RKO (cell line): ENCODE data around the gene PTPRD.

Source experiments
- DNase-seq: peaks from one replicate; pipeline ENCODE4 v3.0.0-alpha.2; 2016; ENCODE audit warnings: low spot score

The PTPRD gene

DNA sequence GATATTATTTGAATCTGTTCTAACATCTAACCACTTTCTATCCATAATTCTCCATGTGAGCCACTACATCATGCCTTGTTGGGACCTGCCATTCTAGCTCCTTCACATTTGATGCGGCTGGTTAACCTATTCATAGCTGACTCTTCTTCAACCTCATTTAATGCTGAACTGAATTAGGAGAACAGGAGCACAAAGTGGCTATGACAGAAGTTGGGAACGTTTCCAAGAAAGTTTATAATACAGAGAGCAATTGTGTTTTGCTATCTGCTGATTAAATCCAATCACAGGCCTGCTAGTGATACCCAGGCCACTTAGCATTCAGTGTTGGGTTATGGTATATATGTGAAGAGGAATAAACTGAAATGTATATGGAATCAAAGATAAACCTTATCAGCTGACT, 440.3 kb downstream of the PTPRD start:
- DNase-seq = no peak

- DNase-seq = no peak
These were observed 444.6 kb downstream of the PTPRD start for GRCh38 chr9:10168241-10168640.

DNA sequence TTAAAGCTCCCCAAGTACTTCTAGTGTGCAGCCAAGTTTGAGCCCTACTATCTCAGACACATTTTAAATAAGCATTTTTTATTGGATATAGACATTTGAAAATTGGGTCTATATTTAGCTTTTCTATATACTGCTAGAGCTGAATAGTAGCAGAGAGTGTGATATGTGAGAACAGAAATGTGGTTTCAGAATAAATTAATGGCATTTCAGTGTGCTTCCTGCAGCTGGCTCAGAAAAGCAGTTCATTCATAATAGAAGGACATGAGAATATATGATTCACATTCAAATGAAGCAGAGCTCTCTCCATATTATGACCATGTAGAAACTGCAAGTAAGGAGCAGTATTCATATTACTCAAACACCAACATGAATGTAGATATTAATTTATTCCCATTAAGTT, 464.0 kb downstream of the PTPRD start:
- no peak for DNase-seq

DNA sequence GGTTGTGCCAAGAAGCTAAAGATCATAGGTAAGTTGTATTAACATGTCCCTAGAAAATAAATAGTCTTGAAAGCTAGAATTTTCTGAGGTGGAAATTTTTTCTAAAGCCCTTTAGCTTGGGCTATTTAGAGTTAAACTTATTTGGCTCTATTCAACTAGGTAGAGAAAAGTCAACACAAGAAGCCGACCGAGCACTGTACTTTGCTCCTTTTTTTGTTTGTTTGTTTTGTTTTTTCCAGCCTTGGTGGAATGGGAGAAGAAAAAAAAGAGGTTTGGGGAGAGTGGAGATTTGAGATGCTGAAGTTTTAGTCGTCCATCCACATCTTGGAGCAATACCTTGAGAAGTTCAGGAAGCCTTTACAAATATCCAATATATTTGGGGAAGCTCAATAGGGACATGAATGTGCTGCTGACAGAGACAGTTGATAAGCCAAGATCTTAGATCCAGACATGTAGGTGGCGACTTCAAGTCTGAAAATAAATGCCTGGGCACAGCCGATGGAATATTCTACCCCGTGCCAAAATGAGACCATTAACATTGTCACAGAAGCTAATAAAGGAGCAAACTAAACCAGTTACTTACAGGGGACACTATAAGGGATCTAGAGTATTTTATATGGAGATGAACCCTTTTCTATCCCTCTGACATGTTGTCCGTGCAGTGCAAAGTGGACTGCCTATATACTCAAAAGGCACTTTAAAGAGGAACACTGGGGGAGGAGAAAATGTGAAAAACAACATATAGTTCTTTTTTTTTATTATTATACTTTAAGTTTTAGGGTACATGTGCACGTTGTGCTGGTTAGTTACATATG, 466.1 kb downstream of the PTPRD start:
- no peak for DNase-seq

- DNase-seq = no peak
These were observed 468.4 kb downstream of the PTPRD start for GRCh38 chr9:10144355-10144754.

GRCh38 chr9:10135553-10135952, 477.2 kb downstream of the PTPRD start:
- no peak for DNase-seq

DNA sequence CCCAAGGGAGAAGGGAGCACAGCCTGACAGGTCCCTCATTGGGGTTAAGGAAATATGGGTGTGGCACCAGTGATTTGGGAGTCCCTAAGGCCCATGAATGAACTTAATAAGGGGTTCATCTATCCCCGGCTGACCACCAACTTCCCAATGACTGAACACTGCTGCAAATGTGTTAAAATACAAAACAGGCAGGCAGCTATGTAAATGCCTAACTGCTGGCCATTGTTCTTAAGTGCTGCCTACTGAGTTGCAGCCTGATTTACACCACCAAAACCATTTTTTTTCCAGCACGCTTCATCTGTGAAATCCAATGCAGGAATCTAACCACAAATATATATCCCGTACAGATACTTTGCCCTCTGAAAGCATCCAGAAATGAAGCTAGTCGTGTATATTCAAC, 478.5 kb downstream of the PTPRD start:
- DNase-seq = no peak

DNA sequence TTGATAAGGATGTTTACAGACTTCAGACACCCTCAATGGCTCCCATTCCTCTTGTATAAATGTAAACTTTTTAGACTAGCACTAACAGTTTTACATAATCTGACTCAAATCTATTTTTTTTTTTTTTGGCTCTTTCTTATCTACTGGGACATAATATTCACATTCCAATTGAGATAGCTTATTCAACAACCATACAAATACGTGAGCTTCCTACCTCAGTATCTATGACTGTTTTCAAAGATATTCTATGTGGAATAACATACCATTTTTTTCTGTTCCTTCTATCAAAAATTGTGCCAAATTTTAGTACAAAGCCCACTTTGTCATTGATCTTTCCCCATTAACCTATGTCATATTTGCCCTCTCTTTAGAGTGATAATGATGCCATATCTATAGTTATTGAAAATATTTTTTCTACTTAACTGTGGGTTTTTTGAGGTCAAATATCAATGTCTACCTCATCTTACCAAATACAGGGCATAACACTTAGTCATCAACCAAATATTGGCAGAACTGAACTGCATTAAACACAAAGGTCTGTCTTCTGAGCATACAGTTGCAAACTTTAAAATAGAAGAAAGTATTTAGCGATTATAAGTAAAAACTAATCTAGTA, 482.6 kb downstream of the PTPRD start:
- no peak for DNase-seq

- DNase-seq = peak; percentile 45
These were observed 484.9 kb downstream of the PTPRD start for GRCh38 chr9:10127867-10128266.

DNA sequence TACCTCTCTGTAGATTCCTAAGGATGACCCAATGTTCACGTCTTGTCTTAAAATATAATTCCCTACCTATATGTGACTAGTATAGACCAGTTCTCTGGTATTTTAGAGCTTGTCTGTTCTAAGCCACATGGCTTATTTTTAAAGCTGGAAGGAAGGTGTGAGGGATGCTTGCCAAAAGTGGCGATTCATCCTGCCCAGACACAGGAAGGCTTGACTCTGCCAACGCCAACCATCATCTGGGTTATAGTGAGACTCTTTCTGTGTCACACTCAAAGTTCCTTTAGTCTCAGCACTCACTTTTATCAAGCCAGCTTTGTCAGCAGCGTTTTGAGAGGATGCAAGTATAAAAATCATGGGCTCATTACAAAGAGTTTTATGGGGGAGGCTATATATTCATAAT, 500.0 kb downstream of the PTPRD start:
- no peak for DNase-seq

GRCh38 chr9:10112070-10112469, 500.7 kb downstream of the PTPRD start:
- DNase-seq = no peak

GRCh38 chr9:10108815-10109214, 504.0 kb downstream of the PTPRD start:
- no peak for DNase-seq

DNA sequence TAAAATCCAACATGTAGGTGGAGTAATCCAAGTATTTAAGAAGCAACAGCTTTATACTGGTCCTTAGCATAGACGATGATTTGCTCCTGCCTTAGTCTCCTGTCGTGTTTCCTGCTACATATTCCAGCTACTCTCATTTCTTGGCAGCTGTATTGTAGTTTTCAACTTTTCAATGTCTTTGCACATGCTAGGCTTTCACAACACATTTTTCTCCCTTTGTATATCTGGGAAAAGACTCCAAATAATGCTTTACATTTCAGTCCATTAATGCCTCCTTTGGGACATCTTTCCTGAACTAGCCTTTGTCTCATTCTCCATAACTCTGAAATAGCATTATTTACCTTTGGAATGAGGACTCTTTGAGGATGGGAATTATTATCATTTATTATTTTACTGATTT, 508.0 kb downstream of the PTPRD start:
- no peak for DNase-seq

GRCh38 chr9:10095208-10095607, 517.6 kb downstream of the PTPRD start:
- no peak for DNase-seq

- DNase-seq = no peak
These were observed 518.2 kb downstream of the PTPRD start for GRCh38 chr9:10094563-10094962.

- DNase-seq = no peak
These were observed 532.8 kb downstream of the PTPRD start for GRCh38 chr9:10080012-10080411.

DNA sequence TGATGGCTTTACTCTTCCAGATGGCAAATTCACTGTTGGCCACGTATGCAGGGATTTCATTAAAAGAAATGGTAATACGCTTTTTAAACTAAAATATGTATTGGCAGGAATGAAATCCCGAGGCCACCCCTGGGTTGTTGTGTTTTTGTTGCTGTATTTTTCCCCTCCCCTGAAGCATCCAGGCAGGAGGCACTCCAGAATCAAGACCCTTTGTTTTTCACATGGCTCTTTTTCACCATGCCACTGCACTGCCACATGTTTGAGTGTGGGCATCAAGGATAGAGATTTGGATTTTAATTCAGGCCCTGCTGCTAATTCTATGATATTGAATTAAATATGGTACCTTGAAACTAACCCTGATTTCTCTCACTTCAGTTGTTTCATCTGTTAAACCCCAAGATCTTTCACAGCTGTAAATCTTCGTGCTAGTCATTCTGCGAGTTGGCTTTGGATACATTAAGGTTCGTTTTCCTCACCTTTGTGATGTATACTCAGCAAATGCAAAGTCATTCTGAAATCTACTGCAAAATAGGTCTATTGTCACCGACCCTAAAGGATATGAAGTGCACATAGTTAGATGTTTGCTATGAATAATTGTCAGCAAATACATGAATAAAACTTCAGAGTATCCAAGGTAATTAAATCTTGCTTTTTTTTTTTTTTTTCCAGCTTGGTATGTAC, 533.4 kb downstream of the PTPRD start:
- DNase-seq = no peak

DNA sequence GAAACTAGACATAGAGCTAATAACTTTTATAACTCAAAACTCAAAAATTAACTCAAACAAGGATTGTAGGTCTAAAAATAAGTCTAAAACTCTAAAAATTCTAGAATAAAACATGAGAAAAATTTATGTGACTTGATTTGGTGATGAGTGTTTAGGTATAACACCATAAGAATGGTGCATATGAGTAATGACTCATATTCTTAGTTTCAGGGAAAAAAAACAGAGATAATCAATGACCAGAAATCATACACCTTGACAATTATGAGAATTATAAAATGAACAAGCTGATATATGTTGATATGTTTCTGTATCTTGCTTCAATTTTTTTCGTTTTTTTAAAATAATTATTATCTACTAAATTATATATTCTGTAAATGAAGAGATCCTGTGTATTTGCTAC, 541.2 kb downstream of the PTPRD start:
- no peak for DNase-seq

DNA sequence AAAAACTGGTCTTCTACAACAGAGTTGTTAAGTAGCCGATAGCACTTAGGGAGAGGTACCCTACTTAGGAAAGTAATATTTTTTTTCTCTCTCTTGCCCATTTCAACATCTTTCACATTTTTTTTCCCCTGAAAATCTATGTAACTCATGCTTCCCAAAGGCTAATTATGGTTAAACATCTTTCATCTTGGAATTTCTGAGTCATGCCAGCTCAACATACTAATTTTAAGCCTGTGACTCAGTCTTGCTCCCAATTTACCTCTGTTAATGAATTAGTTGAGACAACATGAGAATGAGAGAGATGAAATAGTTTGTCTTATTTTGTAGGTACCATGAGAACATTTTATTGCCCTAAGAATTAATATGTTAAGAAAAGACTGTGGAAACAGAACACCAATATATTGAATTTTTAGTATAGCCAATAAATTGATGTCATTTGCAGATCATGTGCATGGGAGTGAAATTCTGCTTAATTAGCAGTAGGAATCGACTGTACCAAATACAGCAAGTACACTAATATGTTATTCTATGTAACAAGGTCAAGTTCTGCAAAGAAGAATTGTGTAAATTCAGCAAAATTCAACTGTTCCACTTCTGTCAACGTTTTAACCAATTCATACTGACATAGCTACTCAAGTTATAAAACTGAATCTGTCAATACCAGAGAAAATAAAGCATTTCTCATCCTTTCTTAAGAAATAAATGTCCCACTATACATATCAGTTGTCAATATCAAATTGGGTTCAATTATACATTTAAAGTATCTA, 550.0 kb downstream of the PTPRD start:
- peak; percentile 71 for DNase-seq

DNA sequence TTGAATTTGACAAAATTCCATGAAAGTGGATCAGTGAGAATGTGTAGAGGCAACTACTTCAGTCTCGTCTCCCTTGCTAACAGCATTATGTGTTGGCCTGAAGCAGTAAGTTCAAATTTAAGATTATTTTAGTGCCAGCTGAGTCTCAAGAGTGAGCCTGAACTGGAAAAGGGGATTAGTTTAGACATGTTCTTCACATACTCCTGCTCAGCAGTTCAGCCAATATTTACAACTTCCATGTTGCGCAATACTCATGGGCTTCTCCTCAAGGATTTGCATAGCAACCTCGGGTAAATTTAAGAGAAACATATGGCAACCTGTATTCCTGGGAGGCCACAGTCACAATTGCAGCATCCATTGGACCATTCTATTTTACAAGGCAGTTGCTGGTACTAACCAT, 553.8 kb downstream of the PTPRD start:
- DNase-seq = no peak

GRCh38 chr9:10055886-10056395, 556.9 kb downstream of the PTPRD start:
- no peak for DNase-seq

DNA sequence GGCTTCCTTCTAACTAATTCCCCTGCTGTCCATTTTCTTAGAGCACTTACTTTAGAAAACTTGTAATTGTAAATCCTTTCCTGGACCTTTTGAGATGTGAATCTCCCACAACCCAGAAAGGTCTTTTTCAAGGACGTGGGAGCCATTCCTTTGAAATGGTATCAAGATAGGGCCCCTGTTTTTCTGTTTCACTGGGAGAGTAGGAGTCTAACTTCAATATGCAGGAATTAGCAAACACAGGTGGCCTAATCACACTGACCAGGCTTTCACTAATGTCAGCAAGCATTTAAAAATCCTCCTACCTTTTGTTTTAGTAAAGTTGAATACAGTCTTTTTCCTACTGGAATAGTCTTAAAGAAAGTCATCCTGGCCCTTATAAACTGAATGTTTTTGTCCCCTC, 558.3 kb downstream of the PTPRD start:
- no peak for DNase-seq
